Caco-2 (cell line): ENCODE measurements around the gene PHF23. TPM values are rescaled to one million over a fixed set of nuclear protein-coding genes. Genes with fewer than 3 reads are reported as not detected.

ENCODE experiments used
- BruUV-seq: library from RNA; stranded (reverse); fragments of 400-500 nt; replicated peaks from 2 replicates; lab custom pipeline; 2021; lab: Mats Ljungman, UMichigan
- CTCF ChIA-PET: fragments of 300-600 bp; sonication (Branson Sonifier 250); formaldehyde crosslinking; loops from one replicate; lab custom pipeline; 2022; ENCODE audit warnings: antibody characterized with exemption; lab: Charles Lee
- POLR2A ChIA-PET: fragments of 300-600 bp; sonication (Branson Sonifier 250); formaldehyde crosslinking; loops from one replicate; lab custom pipeline; 2022; ENCODE audit warnings: antibody characterized with exemption; lab: Charles Lee
- DNase-seq, 2 experiments: peaks; one replicate each; pipeline versions ENCODE4 v3.0.0 to v3.0.0-alpha.2; 2020 to 2022
- H3K27me3 ChIP-seq: replicated peaks from 2 replicates; pipeline ENCODE4 v1.6.0; 2011; ENCODE audit warnings: low read length; ENCODE audit not compliant: control insufficient read depth, insufficient read depth
- H3K36me3 ChIP-seq: 2 replicates; pipeline ENCODE4 v1.5.1; 2011; ENCODE audit warnings: low read length; ENCODE audit not compliant: control insufficient read depth, insufficient read depth
- H3K4me1 ChIP-seq: fragments of 250-450 bp; sonication (Bioruptor Pico); 2 replicates; pipeline ENCODE4 v1.5.1; 2020; ENCODE audit warnings: mild to moderate bottlenecking
- H3K4me3 ChIP-seq: 2 replicates; pipeline ENCODE4 v1.5.1; 2011; ENCODE audit warnings: low read depth, mild to moderate bottlenecking, control low read depth, low read length
- H3K9me3 ChIP-seq: fragments of 250-450 bp; sonication (Bioruptor Pico); 2 replicates; pipeline ENCODE4 v1.5.1; 2020; ENCODE audit warnings: mild to moderate bottlenecking, moderate library complexity
- H3K27ac Mint-ChIP-seq: one replicate; pipeline ENCODE4 v1.8.0; 2022; ENCODE audit warnings: mixed read lengths; ENCODE audit not compliant: unreplicated experiment
- H3K27me3 Mint-ChIP-seq: one replicate; pipeline ENCODE4 v1.8.0; 2022; ENCODE audit warnings: mixed read lengths; ENCODE audit not compliant: insufficient read depth, unreplicated experiment
- H3K36me3 Mint-ChIP-seq: one replicate; pipeline ENCODE4 v1.8.0; 2022; ENCODE audit warnings: mild to moderate bottlenecking, mixed read lengths; ENCODE audit not compliant: insufficient read depth, unreplicated experiment
- H3K4me1 Mint-ChIP-seq: one replicate; pipeline ENCODE4 v1.8.0; 2022; ENCODE audit warnings: low read depth, mixed read lengths; ENCODE audit not compliant: unreplicated experiment
- H3K4me3 Mint-ChIP-seq: one replicate; pipeline ENCODE4 v1.8.0; 2022; ENCODE audit warnings: mild to moderate bottlenecking, moderate library complexity, mixed read lengths; ENCODE audit not compliant: unreplicated experiment
- H3K9me3 Mint-ChIP-seq: one replicate; pipeline ENCODE4 v1.8.0; 2022; ENCODE audit warnings: mixed read lengths; ENCODE audit not compliant: unreplicated experiment
- intact Hi-C: fragments of 100-400 bp; cut with micrococcal nuclease; formaldehyde crosslinking; loops from one replicate; pipeline ENCODE4 v1.10.0; 2022; ENCODE audit not compliant: unreplicated experiment
- total RNA-seq: library from RNA; stranded (reverse); gene quantifications from 2 replicates; pipeline ENCODE4 v1.2.3, GENCODE V29; 2022
- TF ChIP-seq, protein P1 (sequence below), 2 experiments: fragments of 200-600 bp in 1 of 2; IDR thresholded peaks; 1 replicate in 1 of 2; 2 replicates in 1 of 2; pipeline versions ENCODE4 v1.5.1 to v1.8.0; 2011 to 2022; ENCODE audit warnings: antibody characterized with exemption in 1 of 2, control low read depth in 1 of 2, inconsistent platforms in 1 of 2, low read depth in 1 of 2, low read length in 1 of 2, mild to moderate bottlenecking in 1 of 2, moderate library complexity in 1 of 2; ENCODE audit not compliant: insufficient read depth in 1 of 2, severe bottlenecking in 1 of 2, unreplicated experiment in 1 of 2

Gene PHF23
- total RNA-seq, 1 experiment from 2014 or later = 20.5 TPM

DNA sequence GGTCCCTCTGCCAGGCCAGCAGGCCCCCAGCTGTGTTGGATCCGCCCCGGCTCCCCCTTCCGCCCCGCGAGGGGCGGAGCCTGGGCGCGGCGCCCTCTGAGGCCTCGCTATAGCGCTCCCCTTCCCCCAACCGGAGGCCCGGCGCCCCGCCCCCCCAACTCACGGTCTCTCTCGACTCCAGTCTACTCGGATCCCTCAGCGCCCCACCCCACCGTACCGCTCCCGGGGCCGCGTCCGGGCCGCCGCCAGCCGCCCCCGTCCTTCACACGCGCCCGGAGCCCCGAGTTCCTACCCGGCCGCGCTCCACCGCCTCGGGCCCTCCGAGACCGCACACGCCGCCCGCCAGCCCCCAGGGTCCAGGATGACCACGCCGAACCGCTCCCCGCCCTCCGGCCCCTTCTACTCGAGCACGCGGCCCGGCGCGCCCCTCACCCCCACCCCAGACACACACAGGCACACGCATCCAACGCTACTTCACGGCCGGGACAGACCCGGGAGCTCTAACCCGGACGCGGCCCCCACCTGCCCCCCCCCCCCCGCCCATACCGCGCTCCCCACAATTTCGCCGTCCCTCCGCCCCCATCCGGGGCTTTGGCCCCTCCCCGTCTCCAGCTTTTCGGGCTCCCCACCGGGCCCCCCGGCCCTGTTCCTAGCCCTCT is 1.4 kb downstream of the PHF23 start:
- Mint-ChIP-seq H3K27ac (peak overlapping the region; percentile 82), H3K4me3 (peak overlapping the region; percentile 93), H3K27me3 (peaks cover 3% of the 10 kb centered on the region), H3K4me1 (peaks cover 22% of the 10 kb centered on the region), H3K36me3 (peaks cover 68% of the 10 kb centered on the region), H3K9me3 (no peaks in the 10 kb centered on the region)
- POLR2A ChIA-PET = interaction anchor here (0.6 kb wide), 1 partner anchor 202 kb away, joined by 3 read pairs; the partner anchor contains the start of gene FGF11
- intact Hi-C loops = no loop called here
- CTCF ChIA-PET = interaction anchor here (0.6 to 1.1 kb wide), 2 partner anchors 17 to 414 kb away, joined by 3 read pairs; no protein-coding TSS in a partner anchor
- peak; percentile 67 to 69 for DNase-seq
- H3K4me3 ChIP-seq = peak overlapping the region; percentile 77
- TF ChIP-seq, protein P1, sequence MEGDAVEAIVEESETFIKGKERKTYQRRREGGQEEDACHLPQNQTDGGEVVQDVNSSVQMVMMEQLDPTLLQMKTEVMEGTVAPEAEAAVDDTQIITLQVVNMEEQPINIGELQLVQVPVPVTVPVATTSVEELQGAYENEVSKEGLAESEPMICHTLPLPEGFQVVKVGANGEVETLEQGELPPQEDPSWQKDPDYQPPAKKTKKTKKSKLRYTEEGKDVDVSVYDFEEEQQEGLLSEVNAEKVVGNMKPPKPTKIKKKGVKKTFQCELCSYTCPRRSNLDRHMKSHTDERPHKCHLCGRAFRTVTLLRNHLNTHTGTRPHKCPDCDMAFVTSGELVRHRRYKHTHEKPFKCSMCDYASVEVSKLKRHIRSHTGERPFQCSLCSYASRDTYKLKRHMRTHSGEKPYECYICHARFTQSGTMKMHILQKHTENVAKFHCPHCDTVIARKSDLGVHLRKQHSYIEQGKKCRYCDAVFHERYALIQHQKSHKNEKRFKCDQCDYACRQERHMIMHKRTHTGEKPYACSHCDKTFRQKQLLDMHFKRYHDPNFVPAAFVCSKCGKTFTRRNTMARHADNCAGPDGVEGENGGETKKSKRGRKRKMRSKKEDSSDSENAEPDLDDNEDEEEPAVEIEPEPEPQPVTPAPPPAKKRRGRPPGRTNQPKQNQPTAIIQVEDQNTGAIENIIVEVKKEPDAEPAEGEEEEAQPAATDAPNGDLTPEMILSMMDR (IDR thresholded peaks at IDR 0.05; ENCODE audit: insufficient read depth in 1 of 2, low read depth in 1 of 2, low read length in 1 of 2, severe bottlenecking in 1 of 2, unreplicated experiment in 1 of 2) = no peak
- H3K27me3 ChIP-seq = no peaks in the 10 kb centered on the region
- no TSS peak for BruUV-seq
- H3K4me1 ChIP-seq = peaks cover 6% of the 10 kb centered on the region; the same call in 1 of the 2 replicates
- no peaks in the 10 kb centered on the region; the same call in 1 of the 2 replicates for H3K36me3 ChIP-seq
- H3K9me3 ChIP-seq = no peaks in the 10 kb centered on the region

DNA sequence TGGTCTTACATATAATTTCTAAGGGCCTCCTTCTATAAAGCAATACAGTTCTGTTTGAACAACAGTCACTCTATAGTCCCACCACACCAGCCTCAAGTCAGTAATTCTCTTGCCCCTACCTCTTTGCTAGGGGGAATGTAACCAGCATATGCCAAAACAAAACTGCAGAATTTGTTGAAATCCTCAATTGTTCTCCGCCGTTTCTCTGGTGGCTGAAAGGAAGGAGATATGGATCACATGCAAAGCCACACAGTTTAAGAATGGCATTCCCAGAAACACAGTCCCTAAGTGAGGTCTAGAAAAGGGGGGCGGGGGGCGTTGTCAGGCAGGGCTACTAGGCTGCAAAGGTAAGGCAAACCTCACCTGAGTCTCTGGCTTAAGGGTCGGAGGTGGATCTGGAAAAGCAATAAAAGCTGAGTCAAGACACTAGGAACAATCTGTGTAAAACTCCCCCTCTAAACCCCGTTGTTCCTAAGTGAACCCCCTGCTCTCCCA is 1.9 kb downstream of the PHF23 start:
- Mint-ChIP-seq H3K4me3 (peak overlapping the region; percentile 93), H3K27ac (peak overlapping the region; percentile 73), H3K27me3 (no peaks in the 10 kb centered on the region), H3K9me3 (no peaks in the 10 kb centered on the region), H3K36me3 (peaks cover 63% of the 10 kb centered on the region), H3K4me1 (peaks cover 23% of the 10 kb centered on the region)
- intact Hi-C loops = no loop called here
- Histone ChIP-seq H3K27me3 (no peaks in the 10 kb centered on the region), H3K4me3 (peak overlapping the region; percentile 77), H3K36me3 (no peaks in the 10 kb centered on the region; the same call in 1 of the 2 replicates), H3K9me3 (no peaks in the 10 kb centered on the region), H3K4me1 (peaks cover 6% of the 10 kb centered on the region; the same call in 1 of the 2 replicates)
- CTCF ChIA-PET = interaction anchor here (0.6 kb wide), 1 partner anchor 414 kb away, joined by 3 read pairs; no protein-coding TSS in a partner anchor
- no TSS peak for BruUV-seq
- POLR2A ChIA-PET = interaction anchor here (0.6 kb wide), 1 partner anchor 202 kb away, joined by 3 read pairs; the partner anchor contains the start of gene FGF11
- no peak for DNase-seq
- TF ChIP-seq, protein P1 (IDR thresholded peaks at IDR 0.05; ENCODE audit: insufficient read depth in 1 of 2, low read depth in 1 of 2, low read length in 1 of 2, severe bottlenecking in 1 of 2, unreplicated experiment in 1 of 2) = no peak

DNA sequence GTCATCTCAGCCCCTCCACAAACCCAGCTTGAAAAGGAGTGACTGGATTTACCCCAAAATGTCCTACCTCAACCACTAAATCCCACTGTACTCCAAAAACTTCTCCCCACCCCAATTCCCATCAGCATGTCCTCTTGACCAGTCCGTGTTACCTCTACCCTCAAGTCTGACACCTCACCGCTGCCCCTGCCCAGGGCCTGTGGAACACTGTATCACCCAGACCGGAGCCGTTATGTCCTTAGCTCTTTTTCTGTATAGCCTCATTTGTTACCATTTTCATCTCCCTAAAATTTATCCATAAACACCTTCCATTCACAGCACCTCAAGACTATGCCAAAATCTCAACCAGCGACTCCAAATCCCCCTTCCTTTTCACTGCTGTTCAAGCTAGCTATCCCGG is 2.4 kb downstream of the PHF23 start:
- CTCF ChIA-PET = no interaction called here
- TF ChIP-seq, protein P1 (IDR thresholded peaks at IDR 0.05; ENCODE audit: insufficient read depth in 1 of 2, low read depth in 1 of 2, low read length in 1 of 2, severe bottlenecking in 1 of 2, unreplicated experiment in 1 of 2) = no peak
- H3K4me1 ChIP-seq = peaks cover 6% of the 10 kb centered on the region; the same call in 1 of the 2 replicates

More for the DNA sequence above, 2.4 kb downstream of the PHF23 start:
- H3K36me3 Mint-ChIP-seq = peaks cover 63% of the 10 kb centered on the region
- H3K27ac Mint-ChIP-seq = peak overlapping the region; percentile 73
- intact Hi-C loops = no loop called here
- BruUV-seq = no TSS peak
- POLR2A ChIA-PET = no interaction called here
- no peak overlapping the region for H3K4me3 ChIP-seq
- H3K4me3 Mint-ChIP-seq = peak overlapping the region; percentile 93
- no peaks in the 10 kb centered on the region for H3K9me3 Mint-ChIP-seq
- no peak for DNase-seq
- no peaks in the 10 kb centered on the region; the same call in 1 of the 2 replicates for H3K36me3 ChIP-seq
- H3K27me3 Mint-ChIP-seq = no peaks in the 10 kb centered on the region
- H3K27me3 ChIP-seq = no peaks in the 10 kb centered on the region
- H3K4me1 Mint-ChIP-seq = peaks cover 27% of the 10 kb centered on the region
- H3K9me3 ChIP-seq = no peaks in the 10 kb centered on the region
